GM23338 (cell line): ENCODE results near the gene RSPH6A. TPM values are rescaled to one million over a fixed set of nuclear protein-coding genes. Genes with fewer than 3 reads are reported as not detected.

Experiments used
- ATAC-seq: fragments of 200-7000 bp; cut with Tn5 transposase; 3 replicates; pipeline ENCODE4 v1.9.1; 2020
- DNase-seq: peaks from one replicate; pipeline ENCODE4 v3.0.0-alpha.2; 2015; ENCODE audit warnings: low spot score
- H2AFZ ChIP-seq: fragments of 200-600 bp; sonication (generic); 2 replicates; pipeline ENCODE4 v1.8.0; 2016; ENCODE audit warnings: antibody characterized with exemption, mild to moderate bottlenecking, moderate library complexity
- H3F3A ChIP-seq: fragments of 200-600 bp; sonication (generic); replicated peaks from 2 replicates; pipeline ENCODE4 v1.8.0; 2017; ENCODE audit warnings: antibody characterized with exemption, mixed run types, low read depth
- H3K27ac ChIP-seq: fragments of 200-600 bp; sonication (generic); 2 replicates; pipeline ENCODE4 v1.6.1; 2016; ENCODE audit warnings: low read depth
- H3K27me3 ChIP-seq: fragments of 200-600 bp; sonication (generic); 2 replicates; pipeline ENCODE4 v1.8.0; 2016; ENCODE audit warnings: mild to moderate bottlenecking, mixed run types, moderate library complexity; ENCODE audit not compliant: insufficient read depth
- H3K36me3 ChIP-seq: fragments of 200-600 bp; sonication (generic); 2 replicates; pipeline ENCODE4 v1.8.0; 2016; ENCODE audit warnings: mild to moderate bottlenecking; ENCODE audit not compliant: insufficient read depth
- H3K4me1 ChIP-seq: fragments of 200-600 bp; sonication (generic); 2 replicates; pipeline ENCODE4 v1.8.0; 2016; ENCODE audit warnings: mild to moderate bottlenecking, moderate library complexity; ENCODE audit not compliant: insufficient read depth
- H3K4me2 ChIP-seq: fragments of 200-600 bp; sonication (generic); 2 replicates; pipeline ENCODE4 v1.7.1; 2017; ENCODE audit warnings: mixed run types
- H3K4me3 ChIP-seq: fragments of 200-600 bp; sonication (generic); 2 replicates; pipeline ENCODE4 v1.6.1; 2016; ENCODE audit warnings: mixed run types
- H3K79me2 ChIP-seq: fragments of 200-600 bp; sonication (generic); replicated peaks from 2 replicates; pipeline ENCODE4 v1.8.0; 2017; ENCODE audit warnings: mild to moderate bottlenecking; ENCODE audit not compliant: insufficient read depth
- H3K9me2 ChIP-seq: fragments of 200-600 bp; sonication (generic); 2 replicates; pipeline ENCODE4 v1.8.0; 2017; ENCODE audit not compliant: insufficient read depth
- H4K20me1 ChIP-seq: fragments of 200-600 bp; sonication (generic); replicated peaks from 2 replicates; pipeline ENCODE4 v1.8.0; 2017; ENCODE audit warnings: mild to moderate bottlenecking; ENCODE audit not compliant: insufficient read depth
- H3K27ac Mint-ChIP-seq: 2 replicates; pipeline ENCODE4 v1.8.0; 2020; ENCODE audit warnings: inconsistent platforms, mild to moderate bottlenecking, moderate library complexity, mixed read lengths
- H3K27me3 Mint-ChIP-seq: 3 replicates; pipeline ENCODE4 v1.8.0; 2022; ENCODE audit warnings: low read depth, mild to moderate bottlenecking, moderate library complexity, mixed read lengths, inconsistent platforms; ENCODE audit not compliant: insufficient read depth, poor library complexity
- H3K36me3 Mint-ChIP-seq: 3 replicates; pipeline ENCODE4 v1.8.0; 2021; ENCODE audit warnings: low read depth, mild to moderate bottlenecking, inconsistent platforms, moderate library complexity, mixed read lengths
- H3K4me1 Mint-ChIP-seq: 3 replicates; pipeline ENCODE4 v1.8.0; 2020; ENCODE audit warnings: mild to moderate bottlenecking, inconsistent platforms, mixed read lengths
- H3K4me3 Mint-ChIP-seq: 3 replicates; pipeline ENCODE4 v1.8.0; 2021; ENCODE audit warnings: moderate library complexity, mild to moderate bottlenecking, inconsistent platforms, mixed read lengths
- H3K9me3 Mint-ChIP-seq: 3 replicates; pipeline ENCODE4 v1.8.0; 2020; ENCODE audit warnings: moderate library complexity, mild to moderate bottlenecking, inconsistent platforms, mixed read lengths
- CREB1 ChIP-seq: fragments of 250-450 bp; sonication (Bioruptor Pico); IDR thresholded peaks from 2 replicates; pipeline ENCODE4 v1.5.0; 2020; ENCODE audit warnings: low read depth, mild to moderate bottlenecking, moderate library complexity
- EZH2 ChIP-seq: fragments of 200-600 bp; sonication (generic); IDR thresholded peaks from one replicate; pipeline ENCODE4 v1.8.0; 2017; ENCODE audit warnings: antibody characterized with exemption, mild to moderate bottlenecking, low read depth; ENCODE audit not compliant: unreplicated experiment
- EZH2phosphoT487 ChIP-seq: fragments of 200-600 bp; sonication (generic); IDR thresholded peaks from one replicate; pipeline ENCODE4 v1.8.1; 2018; ENCODE audit warnings: antibody characterized with exemption; ENCODE audit not compliant: unreplicated experiment
- JUNB ChIP-seq: IDR thresholded peaks from one replicate; pipeline ENCODE4 v1.6.1; 2016; ENCODE audit warnings: antibody characterized with exemption; ENCODE audit not compliant: unreplicated experiment
- NANOG ChIP-seq: IDR thresholded peaks from 2 replicates; pipeline ENCODE4 v1.6.1; 2016; ENCODE audit warnings: antibody characterized with exemption, borderline replicate concordance
- POLR2AphosphoS5 ChIP-seq: IDR thresholded peaks from 2 replicates; pipeline ENCODE4 v1.6.1; 2016; ENCODE audit warnings: antibody characterized with exemption, low read depth
- STAT1 ChIP-seq: IDR thresholded peaks from one replicate; pipeline ENCODE4 v1.6.1; 2016; ENCODE audit warnings: antibody characterized with exemption; ENCODE audit not compliant: unreplicated experiment
- ZNF114 ChIP-seq: fragments of 250-450 bp; sonication (Bioruptor Pico); IDR thresholded peaks from 2 replicates; pipeline ENCODE4 v1.5.0; 2020; ENCODE audit warnings: mild to moderate bottlenecking, moderate library complexity
- ZNF331 ChIP-seq: fragments of 250-450 bp; sonication (Bioruptor Pico); IDR thresholded peaks from 2 replicates; pipeline ENCODE4 v1.5.0; 2020; ENCODE audit warnings: low read depth, mild to moderate bottlenecking, moderate library complexity
- polyA plus RNA-seq: library from polyadenylated mRNA; unstranded; fragments of >200 nt; fragmentation: Nextera tagmentation; extraction: Ambion mirVana; gene quantifications from 2 replicates; pipeline ENCODE4 v1.2.1, GENCODE V29; 2016
- total RNA-seq: library from RNA; depleted of rRNA; stranded (reverse); fragments of >200 nt; shearing (Covaris generic); gene quantifications from 2 replicates; pipeline ENCODE4 v1.2.3, GENCODE V29; 2014
- TF ChIP-seq, protein P1 (sequence below): IDR thresholded peaks from 2 replicates; pipeline ENCODE4 v1.6.1; 2016; ENCODE audit warnings: antibody characterized with exemption
- TF ChIP-seq, protein P2 (sequence below), 2 experiments: fragments of 200-600 bp in 1 of 2; sonication (generic) in 1 of 2; conservative IDR thresholded peaks; 2 replicates each; pipeline versions ENCODE4 v1.5.1 to v1.6.1; 2016 to 2017; ENCODE audit warnings: antibody characterized with exemption in 2 of 2, low read depth in 2 of 2, mild to moderate bottlenecking in 2 of 2, moderate library complexity in 1 of 2
- TF ChIP-seq, protein P3 (sequence below): fragments of 250-450 bp; sonication (Bioruptor Pico); IDR thresholded peaks from 2 replicates; pipeline ENCODE4 v1.5.0; 2020; ENCODE audit warnings: mild to moderate bottlenecking, moderate library complexity
- TF ChIP-seq, protein P4 (sequence below): IDR thresholded peaks from one replicate; pipeline ENCODE4 v1.6.1; 2018; ENCODE audit warnings: antibody characterized with exemption; ENCODE audit not compliant: unreplicated experiment

Gene RSPH6A
- total and polyA plus RNA-seq, 2 experiments from 2014 or later, result 0.11 to 0.21 TPM

DNA sequence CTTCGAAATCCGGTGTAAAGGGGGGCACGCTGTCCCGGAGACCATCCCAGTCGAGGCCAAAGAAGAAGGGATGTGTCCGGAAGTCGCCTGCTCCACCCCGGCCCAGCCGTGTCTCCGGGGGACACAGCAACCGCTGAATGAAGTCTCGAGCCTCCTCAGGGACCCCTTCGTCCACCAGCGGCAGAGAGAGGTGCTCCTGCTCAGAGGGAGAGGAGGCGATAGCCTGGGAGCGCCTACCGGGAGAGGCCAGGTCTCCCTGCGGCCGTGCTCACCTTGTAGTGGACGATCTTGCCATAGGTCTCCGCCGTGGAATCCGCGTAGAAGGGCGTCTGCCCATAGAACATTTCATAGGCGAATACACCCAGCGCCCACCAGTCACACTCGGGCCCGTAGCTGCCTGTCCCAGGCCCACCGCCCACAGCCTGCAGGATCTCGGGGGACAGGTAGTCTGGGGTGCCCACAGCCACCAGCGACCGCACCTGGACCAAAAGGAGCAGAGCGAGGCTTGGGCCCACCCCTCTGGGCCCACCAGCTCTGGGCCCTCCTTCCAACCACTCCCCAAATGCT, 37.6 kb downstream of the RSPH6A start:
- Histone ChIP-seq H3K4me3 (no peak overlapping the region), H3K4me1 (peaks cover 23% of the 10 kb centered on the region), H3F3A (peaks cover 22% of the 10 kb centered on the region; the same call in 1 of the 2 replicates), H3K79me2 (no peaks in the 10 kb centered on the region), H2AFZ (no peak overlapping the region), H3K36me3 (0 out of 2 replicates have a peak, but pooled peaks cover 3% of the 10 kb centered on the region), H3K4me2 (no peak overlapping the region), H3K9me2 (no peaks in the 10 kb centered on the region), H3K27me3 (peaks cover 8% of the 10 kb centered on the region), H4K20me1 (peaks cover 10% of the 10 kb centered on the region), H3K27ac (no peak overlapping the region)
- no peaks in the 10 kb centered on the region; the same call in 2 of the 3 replicates for H3K9me3 Mint-ChIP-seq
- no peak overlapping the region for H3K4me3 Mint-ChIP-seq
- H3K4me1 Mint-ChIP-seq, result peaks cover 25% of the 10 kb centered on the region
- H3K27me3 Mint-ChIP-seq, result peaks cover 33% of the 10 kb centered on the region
- TF ChIP-seq STAT1, result no peak
- TF ChIP-seq, protein P1, sequence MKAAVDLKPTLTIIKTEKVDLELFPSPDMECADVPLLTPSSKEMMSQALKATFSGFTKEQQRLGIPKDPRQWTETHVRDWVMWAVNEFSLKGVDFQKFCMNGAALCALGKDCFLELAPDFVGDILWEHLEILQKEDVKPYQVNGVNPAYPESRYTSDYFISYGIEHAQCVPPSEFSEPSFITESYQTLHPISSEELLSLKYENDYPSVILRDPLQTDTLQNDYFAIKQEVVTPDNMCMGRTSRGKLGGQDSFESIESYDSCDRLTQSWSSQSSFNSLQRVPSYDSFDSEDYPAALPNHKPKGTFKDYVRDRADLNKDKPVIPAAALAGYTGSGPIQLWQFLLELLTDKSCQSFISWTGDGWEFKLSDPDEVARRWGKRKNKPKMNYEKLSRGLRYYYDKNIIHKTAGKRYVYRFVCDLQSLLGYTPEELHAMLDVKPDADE, result no peak
- TF ChIP-seq, protein P2, sequence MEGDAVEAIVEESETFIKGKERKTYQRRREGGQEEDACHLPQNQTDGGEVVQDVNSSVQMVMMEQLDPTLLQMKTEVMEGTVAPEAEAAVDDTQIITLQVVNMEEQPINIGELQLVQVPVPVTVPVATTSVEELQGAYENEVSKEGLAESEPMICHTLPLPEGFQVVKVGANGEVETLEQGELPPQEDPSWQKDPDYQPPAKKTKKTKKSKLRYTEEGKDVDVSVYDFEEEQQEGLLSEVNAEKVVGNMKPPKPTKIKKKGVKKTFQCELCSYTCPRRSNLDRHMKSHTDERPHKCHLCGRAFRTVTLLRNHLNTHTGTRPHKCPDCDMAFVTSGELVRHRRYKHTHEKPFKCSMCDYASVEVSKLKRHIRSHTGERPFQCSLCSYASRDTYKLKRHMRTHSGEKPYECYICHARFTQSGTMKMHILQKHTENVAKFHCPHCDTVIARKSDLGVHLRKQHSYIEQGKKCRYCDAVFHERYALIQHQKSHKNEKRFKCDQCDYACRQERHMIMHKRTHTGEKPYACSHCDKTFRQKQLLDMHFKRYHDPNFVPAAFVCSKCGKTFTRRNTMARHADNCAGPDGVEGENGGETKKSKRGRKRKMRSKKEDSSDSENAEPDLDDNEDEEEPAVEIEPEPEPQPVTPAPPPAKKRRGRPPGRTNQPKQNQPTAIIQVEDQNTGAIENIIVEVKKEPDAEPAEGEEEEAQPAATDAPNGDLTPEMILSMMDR (conservative IDR thresholded peaks at IDR 0.05; ENCODE audit: low read depth in 2 of 2), result no peak
- TF ChIP-seq POLR2AphosphoS5, result no peak
- TF ChIP-seq NANOG, result no peak
- TF ChIP-seq ZNF114 (CRISPR knock-in tag), result no peak
- no peak for TF ChIP-seq EZH2phosphoT487
- TF ChIP-seq JUNB, result no peak
- TF ChIP-seq CREB1 (CRISPR knock-in tag), result no peak
- TF ChIP-seq, protein P3, sequence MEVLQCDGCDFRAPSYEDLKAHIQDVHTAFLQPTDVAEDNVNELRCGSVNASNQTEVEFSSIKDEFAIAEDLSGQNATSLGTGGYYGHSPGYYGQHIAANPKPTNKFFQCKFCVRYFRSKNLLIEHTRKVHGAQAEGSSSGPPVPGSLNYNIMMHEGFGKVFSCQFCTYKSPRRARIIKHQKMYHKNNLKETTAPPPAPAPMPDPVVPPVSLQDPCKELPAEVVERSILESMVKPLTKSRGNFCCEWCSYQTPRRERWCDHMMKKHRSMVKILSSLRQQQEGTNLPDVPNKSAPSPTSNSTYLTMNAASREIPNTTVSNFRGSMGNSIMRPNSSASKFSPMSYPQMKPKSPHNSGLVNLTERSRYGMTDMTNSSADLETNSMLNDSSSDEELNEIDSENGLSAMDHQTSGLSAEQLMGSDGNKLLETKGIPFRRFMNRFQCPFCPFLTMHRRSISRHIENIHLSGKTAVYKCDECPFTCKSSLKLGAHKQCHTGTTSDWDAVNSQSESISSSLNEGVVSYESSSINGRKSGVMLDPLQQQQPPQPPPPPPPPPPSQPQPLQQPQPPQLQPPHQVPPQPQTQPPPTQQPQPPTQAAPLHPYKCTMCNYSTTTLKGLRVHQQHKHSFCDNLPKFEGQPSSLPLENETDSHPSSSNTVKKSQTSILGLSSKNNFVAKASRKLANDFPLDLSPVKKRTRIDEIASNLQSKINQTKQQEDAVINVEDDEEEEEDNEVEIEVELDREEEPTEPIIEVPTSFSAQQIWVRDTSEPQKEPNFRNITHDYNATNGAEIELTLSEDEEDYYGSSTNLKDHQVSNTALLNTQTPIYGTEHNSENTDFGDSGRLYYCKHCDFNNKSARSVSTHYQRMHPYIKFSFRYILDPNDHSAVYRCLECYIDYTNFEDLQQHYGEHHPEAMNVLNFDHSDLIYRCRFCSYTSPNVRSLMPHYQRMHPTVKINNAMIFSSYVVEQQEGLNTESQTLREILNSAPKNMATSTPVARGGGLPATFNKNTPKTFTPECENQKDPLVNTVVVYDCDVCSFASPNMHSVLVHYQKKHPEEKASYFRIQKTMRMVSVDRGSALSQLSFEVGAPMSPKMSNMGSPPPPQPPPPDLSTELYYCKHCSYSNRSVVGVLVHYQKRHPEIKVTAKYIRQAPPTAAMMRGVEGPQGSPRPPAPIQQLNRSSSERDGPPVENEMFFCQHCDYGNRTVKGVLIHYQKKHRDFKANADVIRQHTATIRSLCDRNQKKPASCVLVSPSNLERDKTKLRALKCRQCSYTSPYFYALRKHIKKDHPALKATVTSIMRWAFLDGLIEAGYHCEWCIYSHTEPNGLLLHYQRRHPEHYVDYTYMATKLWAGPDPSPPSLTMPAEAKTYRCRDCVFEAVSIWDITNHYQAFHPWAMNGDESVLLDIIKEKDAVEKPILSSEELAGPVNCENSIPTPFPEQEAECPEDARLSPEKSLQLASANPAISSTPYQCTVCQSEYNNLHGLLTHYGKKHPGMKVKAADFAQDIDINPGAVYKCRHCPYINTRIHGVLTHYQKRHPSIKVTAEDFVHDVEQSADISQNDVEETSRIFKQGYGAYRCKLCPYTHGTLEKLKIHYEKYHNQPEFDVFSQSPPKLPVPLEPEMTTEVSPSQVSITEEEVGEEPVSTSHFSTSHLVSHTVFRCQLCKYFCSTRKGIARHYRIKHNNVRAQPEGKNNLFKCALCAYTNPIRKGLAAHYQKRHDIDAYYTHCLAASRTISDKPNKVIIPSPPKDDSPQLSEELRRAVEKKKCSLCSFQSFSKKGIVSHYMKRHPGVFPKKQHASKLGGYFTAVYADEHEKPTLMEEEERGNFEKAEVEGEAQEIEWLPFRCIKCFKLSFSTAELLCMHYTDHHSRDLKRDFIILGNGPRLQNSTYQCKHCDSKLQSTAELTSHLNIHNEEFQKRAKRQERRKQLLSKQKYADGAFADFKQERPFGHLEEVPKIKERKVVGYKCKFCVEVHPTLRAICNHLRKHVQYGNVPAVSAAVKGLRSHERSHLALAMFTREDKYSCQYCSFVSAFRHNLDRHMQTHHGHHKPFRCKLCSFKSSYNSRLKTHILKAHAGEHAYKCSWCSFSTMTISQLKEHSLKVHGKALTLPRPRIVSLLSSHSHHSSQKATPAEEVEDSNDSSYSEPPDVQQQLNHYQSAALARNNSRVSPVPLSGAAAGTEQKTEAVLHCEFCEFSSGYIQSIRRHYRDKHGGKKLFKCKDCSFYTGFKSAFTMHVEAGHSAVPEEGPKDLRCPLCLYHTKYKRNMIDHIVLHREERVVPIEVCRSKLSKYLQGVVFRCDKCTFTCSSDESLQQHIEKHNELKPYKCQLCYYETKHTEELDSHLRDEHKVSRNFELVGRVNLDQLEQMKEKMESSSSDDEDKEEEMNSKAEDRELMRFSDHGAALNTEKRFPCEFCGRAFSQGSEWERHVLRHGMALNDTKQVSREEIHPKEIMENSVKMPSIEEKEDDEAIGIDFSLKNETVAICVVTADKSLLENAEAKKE (CRISPR knock-in tag), result no peak
- no peak for TF ChIP-seq EZH2
- TF ChIP-seq, protein P4, sequence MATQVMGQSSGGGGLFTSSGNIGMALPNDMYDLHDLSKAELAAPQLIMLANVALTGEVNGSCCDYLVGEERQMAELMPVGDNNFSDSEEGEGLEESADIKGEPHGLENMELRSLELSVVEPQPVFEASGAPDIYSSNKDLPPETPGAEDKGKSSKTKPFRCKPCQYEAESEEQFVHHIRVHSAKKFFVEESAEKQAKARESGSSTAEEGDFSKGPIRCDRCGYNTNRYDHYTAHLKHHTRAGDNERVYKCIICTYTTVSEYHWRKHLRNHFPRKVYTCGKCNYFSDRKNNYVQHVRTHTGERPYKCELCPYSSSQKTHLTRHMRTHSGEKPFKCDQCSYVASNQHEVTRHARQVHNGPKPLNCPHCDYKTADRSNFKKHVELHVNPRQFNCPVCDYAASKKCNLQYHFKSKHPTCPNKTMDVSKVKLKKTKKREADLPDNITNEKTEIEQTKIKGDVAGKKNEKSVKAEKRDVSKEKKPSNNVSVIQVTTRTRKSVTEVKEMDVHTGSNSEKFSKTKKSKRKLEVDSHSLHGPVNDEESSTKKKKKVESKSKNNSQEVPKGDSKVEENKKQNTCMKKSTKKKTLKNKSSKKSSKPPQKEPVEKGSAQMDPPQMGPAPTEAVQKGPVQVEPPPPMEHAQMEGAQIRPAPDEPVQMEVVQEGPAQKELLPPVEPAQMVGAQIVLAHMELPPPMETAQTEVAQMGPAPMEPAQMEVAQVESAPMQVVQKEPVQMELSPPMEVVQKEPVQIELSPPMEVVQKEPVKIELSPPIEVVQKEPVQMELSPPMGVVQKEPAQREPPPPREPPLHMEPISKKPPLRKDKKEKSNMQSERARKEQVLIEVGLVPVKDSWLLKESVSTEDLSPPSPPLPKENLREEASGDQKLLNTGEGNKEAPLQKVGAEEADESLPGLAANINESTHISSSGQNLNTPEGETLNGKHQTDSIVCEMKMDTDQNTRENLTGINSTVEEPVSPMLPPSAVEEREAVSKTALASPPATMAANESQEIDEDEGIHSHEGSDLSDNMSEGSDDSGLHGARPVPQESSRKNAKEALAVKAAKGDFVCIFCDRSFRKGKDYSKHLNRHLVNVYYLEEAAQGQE, result no peak
- no peak for TF ChIP-seq ZNF331 (CRISPR knock-in tag)
- DNase-seq (no peak), ATAC-seq (no peak)
- no peak overlapping the region for H3K27ac Mint-ChIP-seq
- peaks cover 41% of the 10 kb centered on the region for H3K36me3 Mint-ChIP-seq
